SU-DHL-6 (cell line): ENCODE measurements around the gene ERVV-1.
"Not testable (repeated sequence)": the region's sequence is repeated elsewhere in the genome, so short reads cannot be mapped to it uniquely, and the experiment has no call there.

Experiments used
- H2AFZ ChIP-seq: fragments of 200-600 bp; sonication (generic); 2 replicates; pipeline ENCODE4 v1.6.1; 2014; ENCODE audit warnings: low read depth, mild to moderate bottlenecking, moderate library complexity, mixed read lengths, antibody characterized with exemption, low read length; ENCODE audit not compliant: severe bottlenecking
- H3F3A ChIP-seq: fragments of 200-600 bp; shearing (Covaris generic); 2 replicates; pipeline ENCODE4 v1.6.0; 2016; ENCODE audit warnings: antibody characterized with exemption, mild to moderate bottlenecking; ENCODE audit not compliant: insufficient read depth
- H3K27ac ChIP-seq: fragments of 200-600 bp; sonication (generic); 2 replicates; pipeline ENCODE4 v1.5.1; 2016; ENCODE audit warnings: low read depth, mild to moderate bottlenecking, low read length, moderate library complexity, mixed read lengths
- H3K27me3 ChIP-seq: fragments of 200-600 bp; sonication (generic), shearing (Covaris generic); 2 replicates; pipeline ENCODE4 v1.6.0; 2014; ENCODE audit warnings: mild to moderate bottlenecking, low read length
- H3K36me3 ChIP-seq: fragments of 200-600 bp; sonication (generic); 2 replicates; pipeline ENCODE4 v1.6.1; 2014; ENCODE audit warnings: mild to moderate bottlenecking, low read length, mixed read lengths
- H3K4me2 ChIP-seq: fragments of 300-600, 200-600 bp; shearing (Covaris generic), sonication (generic); 2 replicates; pipeline ENCODE4 v1.6.0; 2014; ENCODE audit warnings: low read length, low read depth, mild to moderate bottlenecking; ENCODE audit not compliant: poor library complexity, severe bottlenecking
- H3K4me3 ChIP-seq: fragments of 200-600 bp; sonication (generic); 2 replicates; pipeline ENCODE4 v1.5.1; 2014; ENCODE audit warnings: antibody characterized with exemption, low read length, mild to moderate bottlenecking, mixed read lengths; ENCODE audit not compliant: insufficient read depth, poor library complexity, severe bottlenecking
- H3K79me2 ChIP-seq: fragments of 200-600 bp; sonication (generic); 2 replicates; pipeline ENCODE4 v1.6.1; 2014; ENCODE audit warnings: mild to moderate bottlenecking, low read length, moderate library complexity; ENCODE audit not compliant: insufficient read depth
- H3K9ac ChIP-seq: fragments of 200-600 bp; sonication (generic); 2 replicates; pipeline ENCODE4 v1.7.0; 2014; ENCODE audit warnings: mild to moderate bottlenecking, low read length
- H3K9me2 ChIP-seq: fragments of 200-600 bp; sonication (generic); replicated peaks from 2 replicates; pipeline ENCODE4 v1.6.1; 2014; ENCODE audit warnings: low read length; ENCODE audit not compliant: insufficient read depth
- H3K9me3 ChIP-seq: fragments of 200-600 bp; sonication (generic); 2 replicates; pipeline ENCODE4 v1.6.1; 2014; ENCODE audit warnings: low read length, mixed read lengths; ENCODE audit not compliant: insufficient read depth
- H4K20me1 ChIP-seq: fragments of 200-600 bp; sonication (generic); 2 replicates; pipeline ENCODE4 v1.6.1; 2014; ENCODE audit warnings: low read depth, mild to moderate bottlenecking, antibody characterized with exemption, low read length, moderate library complexity, mixed read lengths
- CTCF ChIP-seq: fragments of 200-600 bp; sonication (generic); IDR thresholded peaks from one replicate; pipeline ENCODE4 v1.5.1; 2017; ENCODE audit warnings: antibody characterized with exemption, mild to moderate bottlenecking, low read length, moderate library complexity; ENCODE audit not compliant: insufficient read depth, poor library complexity, severe bottlenecking
- EZH2phosphoT487 ChIP-seq: fragments of 200-600 bp; sonication (generic), shearing (Covaris generic); conservative IDR thresholded peaks from 2 replicates; pipeline ENCODE4 v1.6.1; 2018; ENCODE audit warnings: mild to moderate bottlenecking, antibody characterized with exemption, low read length, moderate library complexity, mixed read lengths

ERVV-1 gene

GRCh38 chr19:53013621-53014020, at the start of gene ERVV-1:
Gene ERVV-1, plus strand, starts transcription at chr19:53013921. Its CDS starts 170 bp downstream, at chr19:53014091.
- no peaks in the 10 kb centered on the region for H4K20me1 ChIP-seq
- no peaks in the 10 kb centered on the region for H3K9me3 ChIP-seq
- TF ChIP-seq EZH2phosphoT487 (no peak), CTCF (no peak)
- no peaks in the 10 kb centered on the region for H3K36me3 ChIP-seq
- no peak within 1 kb of the TSS for H3K27ac ChIP-seq
- no peaks in the 10 kb centered on the region for H3K9me2 ChIP-seq
- no peaks in the 10 kb centered on the region for H3F3A ChIP-seq
- no peak within 1 kb of the TSS for H3K9ac ChIP-seq
- H3K4me2 ChIP-seq = no peak within 1 kb of the TSS
- H3K27me3 ChIP-seq = no peaks in the 10 kb centered on the region
- H2AFZ ChIP-seq = no peak within 1 kb of the TSS
- no peaks in the 10 kb centered on the region for H3K79me2 ChIP-seq
- H3K4me3 ChIP-seq = no peak within 1 kb of the TSS

- H2AFZ ChIP-seq = no peak overlapping the region
- H3K9ac ChIP-seq = no peak overlapping the region
- no peaks in the 10 kb centered on the region for H3K27me3 ChIP-seq
- no peaks in the 10 kb centered on the region for H3F3A ChIP-seq
- no peaks in the 10 kb centered on the region for H3K9me2 ChIP-seq
- peaks cover 12% of the 10 kb centered on the region; the same call in 1 of the 2 replicates for H3K9me3 ChIP-seq
- no peaks in the 10 kb centered on the region for H3K36me3 ChIP-seq
- no peak overlapping the region for H3K27ac ChIP-seq
- no peaks in the 10 kb centered on the region for H4K20me1 ChIP-seq
- no peak overlapping the region for H3K4me2 ChIP-seq
- no peaks in the 10 kb centered on the region for H3K79me2 ChIP-seq
- TF ChIP-seq EZH2phosphoT487 (no peak), CTCF (no peak)
- H3K4me3 ChIP-seq = no peak overlapping the region
Observed at GRCh38 chr19:52967772-52968171, 45.9 kb upstream of the ERVV-1 start.

- Histone ChIP-seq H3F3A (no peaks in the 10 kb centered on the region), H3K9me3 (peaks cover 8% of the 10 kb centered on the region; the same call in 1 of the 2 replicates), H3K4me3 (no peak overlapping the region), H4K20me1 (no peaks in the 10 kb centered on the region), H3K9ac (no peak overlapping the region), H3K27ac (no peak overlapping the region), H3K4me2 (no peak overlapping the region), H3K36me3 (no peaks in the 10 kb centered on the region), H2AFZ (no peak overlapping the region), H3K9me2 (no peaks in the 10 kb centered on the region), H3K27me3 (no peaks in the 10 kb centered on the region), H3K79me2 (no peaks in the 10 kb centered on the region)
- no peak for TF ChIP-seq CTCF
- no peak for TF ChIP-seq EZH2phosphoT487
Observed at GRCh38 chr19:52981329-52981728, 32.4 kb upstream of the ERVV-1 start.

- H3K9me3 ChIP-seq = peaks cover 12% of the 10 kb centered on the region; the same call in 1 of the 2 replicates
- not testable (repeated sequence) for H3K4me2 ChIP-seq, H3F3A ChIP-seq, H2AFZ ChIP-seq, H3K27ac ChIP-seq, H3K9me2 ChIP-seq, H3K79me2 ChIP-seq, H3K36me3 ChIP-seq, H3K27me3 ChIP-seq, H4K20me1 ChIP-seq, H3K9ac ChIP-seq, H3K4me3 ChIP-seq
Observed at GRCh38 chr19:52983167-52983566, 30.6 kb upstream of the ERVV-1 start.
